Activated CD4-positive, alpha-beta memory T cell treated with anti-CD3 and anti-CD28 coated beads, Interleukin-2, amount 10 ng/mL, durations not matched to agents 7 days and 5 days (primary cell): Measurements from ENCODE around the gene SLC27A2. TPM values are rescaled to one million over a fixed set of nuclear protein-coding genes. Genes with fewer than 3 reads are reported as not detected.
"Not testable (repeated sequence)": the region's sequence is repeated elsewhere in the genome, so short reads cannot be mapped to it uniquely, and the experiment has no call there.

Experiments
- CTCF ChIA-PET: fragments of 350-600 bp; sonication (Branson Sonifier 250); formaldehyde crosslinking; loops from one replicate; lab custom pipeline; 2021; ENCODE audit warnings: antibody characterized with exemption, inconsistent platforms; lab: Charles Lee
- POLR2A ChIA-PET: fragments of 350-600 bp; sonication (Branson Sonifier 250); formaldehyde crosslinking; loops from one replicate; lab custom pipeline; 2021; ENCODE audit warnings: antibody characterized with exemption; lab: Charles Lee
- DNase-seq: peaks from one replicate; pipeline ENCODE4 v3.0.0-alpha.2; 2020
- H3K27ac Mint-ChIP-seq: one replicate; pipeline ENCODE4 v1.8.0; 2021; ENCODE audit warnings: mild to moderate bottlenecking, mixed read lengths
- H3K27me3 Mint-ChIP-seq: one replicate; pipeline ENCODE4 v1.8.0; 2021; ENCODE audit warnings: mixed read lengths
- H3K36me3 Mint-ChIP-seq: one replicate; pipeline ENCODE4 v1.8.0; 2021; ENCODE audit warnings: low read depth, mixed read lengths
- H3K4me1 Mint-ChIP-seq: one replicate; pipeline ENCODE4 v1.8.0; 2021; ENCODE audit warnings: mixed read lengths
- H3K4me3 Mint-ChIP-seq: one replicate; pipeline ENCODE4 v1.8.0; 2021; ENCODE audit warnings: mild to moderate bottlenecking, mixed read lengths
- H3K9me3 Mint-ChIP-seq: one replicate; pipeline ENCODE4 v1.8.0; 2021; ENCODE audit warnings: mixed read lengths
- total RNA-seq, 2 experiments: library from RNA; stranded (reverse); gene quantifications; one replicate each; pipeline ENCODE4 v1.2.3, GENCODE V29; 2021

The SLC27A2 gene
- total RNA-seq, 2 experiments from 2014 or later: 29.5 to 30.3 TPM

GRCh38 chr15:50166216-50166615, 15.8 kb upstream of the SLC27A2 start:
- peaks cover 6% of the 10 kb centered on the region for H3K27me3 Mint-ChIP-seq
- H3K36me3 Mint-ChIP-seq: peaks cover 6% of the 10 kb centered on the region
- DNase-seq: no peak
- no peak overlapping the region for H3K27ac Mint-ChIP-seq
- ChIA-PET POLR2A (no interaction called here), CTCF (no interaction called here)
- H3K4me1 Mint-ChIP-seq: peaks cover 1% of the 10 kb centered on the region
- no peak overlapping the region for H3K4me3 Mint-ChIP-seq
- peaks cover 4% of the 10 kb centered on the region for H3K9me3 Mint-ChIP-seq

- peaks cover 12% of the 10 kb centered on the region for H3K36me3 Mint-ChIP-seq
- ChIA-PET CTCF (no interaction called here), POLR2A (no interaction called here)
- peaks cover 7% of the 10 kb centered on the region for H3K9me3 Mint-ChIP-seq
- peaks cover 4% of the 10 kb centered on the region for H3K27me3 Mint-ChIP-seq
- H3K4me3 Mint-ChIP-seq: no peak overlapping the region
- H3K4me1 Mint-ChIP-seq: peaks cover 1% of the 10 kb centered on the region
- no peak overlapping the region for H3K27ac Mint-ChIP-seq
- no peak for DNase-seq
These were observed 14.9 kb upstream of the SLC27A2 start for GRCh38 chr15:50167110-50167509.

GRCh38 chr15:50168379-50168778, 13.6 kb upstream of the SLC27A2 start:
- DNase-seq: no peak
- H3K27ac Mint-ChIP-seq: no peak overlapping the region
- H3K27me3 Mint-ChIP-seq: no peaks in the 10 kb centered on the region
- H3K9me3 Mint-ChIP-seq: peaks cover 3% of the 10 kb centered on the region
- H3K4me3 Mint-ChIP-seq: no peak overlapping the region
- ChIA-PET POLR2A (no interaction called here), CTCF (interaction anchor here (1.0 kb wide), 1 partner anchor 148 kb away, joined by 4 read pairs; no protein-coding TSS in a partner anchor)
- H3K36me3 Mint-ChIP-seq: peaks cover 9% of the 10 kb centered on the region
- H3K4me1 Mint-ChIP-seq: peaks cover 1% of the 10 kb centered on the region

GRCh38 chr15:50168783-50169411, 13.1 kb upstream of the SLC27A2 start:
- Mint-ChIP-seq H3K4me1 (peaks cover 1% of the 10 kb centered on the region), H3K36me3 (peaks cover 12% of the 10 kb centered on the region), H3K27me3 (no peaks in the 10 kb centered on the region), H3K27ac (no peak overlapping the region), H3K4me3 (no peak overlapping the region), H3K9me3 (peaks cover 6% of the 10 kb centered on the region)
- ChIA-PET CTCF (interaction anchor here (1.0 kb wide), 2 partner anchors 14 to 147 kb away, joined by 3 to 4 read pairs; no protein-coding TSS in a partner anchor), POLR2A (no interaction called here)
- DNase-seq: no peak

- POLR2A ChIA-PET, DNase-seq, H3K4me3 Mint-ChIP-seq, H3K27me3 Mint-ChIP-seq, CTCF ChIA-PET, H3K27ac Mint-ChIP-seq: not testable (repeated sequence)
- Mint-ChIP-seq H3K36me3 (peaks cover 26% of the 10 kb centered on the region), H3K9me3 (peaks cover 17% of the 10 kb centered on the region), H3K4me1 (peaks cover 12% of the 10 kb centered on the region)
These were observed 9.6 kb upstream of the SLC27A2 start for GRCh38 chr15:50172360-50172895.

GRCh38 chr15:50176869-50177268, 5.1 kb upstream of the SLC27A2 start:
- DNase-seq: no peak
- H3K27me3 Mint-ChIP-seq: no peaks in the 10 kb centered on the region
- H3K27ac Mint-ChIP-seq: no peak overlapping the region
- peaks cover 17% of the 10 kb centered on the region for H3K36me3 Mint-ChIP-seq
- peaks cover 31% of the 10 kb centered on the region for H3K4me1 Mint-ChIP-seq
- CTCF ChIA-PET: interaction anchor here (0.6 kb wide), 1 partner anchor 300 kb away, joined by 3 read pairs; no protein-coding TSS in a partner anchor
- peaks cover 14% of the 10 kb centered on the region for H3K9me3 Mint-ChIP-seq
- POLR2A ChIA-PET: no interaction called here
- H3K4me3 Mint-ChIP-seq: no peak overlapping the region

GRCh38 chr15:50180091-50180490, 1.9 kb upstream of the SLC27A2 start:
- H3K27me3 Mint-ChIP-seq: no peaks in the 10 kb centered on the region
- H3K4me3 Mint-ChIP-seq: no peak overlapping the region
- POLR2A ChIA-PET: interaction anchor here (5.5 kb wide), 1 partner anchor 174 kb away, joined by 85 read pairs; the partner anchor contains the start of gene GABPB1
- CTCF ChIA-PET: interaction anchor here (1.7 kb wide), 1 partner anchor 136 kb away, joined by 8 read pairs; no protein-coding TSS in a partner anchor
- H3K9me3 Mint-ChIP-seq: peaks cover 4% of the 10 kb centered on the region
- peaks cover 8% of the 10 kb centered on the region for H3K36me3 Mint-ChIP-seq
- H3K27ac Mint-ChIP-seq: peak overlapping the region; percentile 38
- no peak for DNase-seq
- H3K4me1 Mint-ChIP-seq: peaks cover 52% of the 10 kb centered on the region

- CTCF ChIA-PET: interaction anchor here (0.8 to 1.7 kb wide), 2 partner anchors 135 to 173 kb away, joined by 3 to 8 read pairs; no protein-coding TSS in a partner anchor
- peaks cover 54% of the 10 kb centered on the region for H3K4me1 Mint-ChIP-seq
- peaks cover 5% of the 10 kb centered on the region for H3K36me3 Mint-ChIP-seq
- H3K27me3 Mint-ChIP-seq: no peaks in the 10 kb centered on the region
- POLR2A ChIA-PET: interaction anchor here (3.8 to 5.5 kb wide), 2 partner anchors 81 to 173 kb away, joined by 42 to 85 read pairs; partner anchors contain the start of gene GABPB1
- H3K4me3 Mint-ChIP-seq: no peak overlapping the region
- H3K9me3 Mint-ChIP-seq: no peaks in the 10 kb centered on the region
- peak overlapping the region; percentile 38 for H3K27ac Mint-ChIP-seq
- no peak for DNase-seq
These were observed 1.4 kb upstream of the SLC27A2 start for GRCh38 chr15:50180582-50180981.

- H3K27ac Mint-ChIP-seq: peak overlapping the region; percentile 50
- H3K4me3 Mint-ChIP-seq: peak overlapping the region; percentile 96
- H3K4me1 Mint-ChIP-seq: peaks cover 54% of the 10 kb centered on the region
- H3K9me3 Mint-ChIP-seq: no peaks in the 10 kb centered on the region
- ChIA-PET CTCF (interaction anchor here (0.6 to 4.2 kb wide), 10 partner anchors 48 to 1011 kb away, joined by 3 to 46 read pairs (median 4); partner anchors contain the start of gene GALK2), POLR2A (interaction anchor here (0.7 to 5.5 kb wide), 8 partner anchors 44 to 172 kb away, joined by 3 to 85 read pairs (median 10); partner anchors contain the start of gene GABPB1)
- H3K36me3 Mint-ChIP-seq: peaks cover 5% of the 10 kb centered on the region
- no peaks in the 10 kb centered on the region for H3K27me3 Mint-ChIP-seq
- DNase-seq: no peak
These were observed 611 bp upstream of the SLC27A2 start for GRCh38 chr15:50181201-50181968.

- POLR2A ChIA-PET: interaction anchor here (0.7 to 5.5 kb wide), 16 partner anchors 12 to 242 kb away, joined by 3 to 85 read pairs (median 4); partner anchors contain the start of genes GABPB1 and USP8
- Mint-ChIP-seq H3K36me3 (peaks cover 11% of the 10 kb centered on the region), H3K27ac (peak overlapping the region; percentile 85), H3K9me3 (no peaks in the 10 kb centered on the region), H3K4me3 (peak overlapping the region; percentile 96), H3K4me1 (peaks cover 53% of the 10 kb centered on the region), H3K27me3 (no peaks in the 10 kb centered on the region)
- DNase-seq: peak; percentile 65
- CTCF ChIA-PET: interaction anchor here (0.5 to 4.2 kb wide), 14 partner anchors 13 to 1012 kb away, joined by 3 to 46 read pairs (median 3); partner anchors contain the start of gene GALK2
These were observed 420 bp downstream of the SLC27A2 start for GRCh38 chr15:50182219-50183013.

GRCh38 chr15:50183112-50183794, 1.3 kb downstream of the SLC27A2 start:
- Mint-ChIP-seq H3K9me3 (no peaks in the 10 kb centered on the region), H3K36me3 (peaks cover 19% of the 10 kb centered on the region), H3K4me1 (peaks cover 61% of the 10 kb centered on the region), H3K27ac (peak overlapping the region; percentile 85), H3K4me3 (peak overlapping the region; percentile 96), H3K27me3 (no peaks in the 10 kb centered on the region)
- POLR2A ChIA-PET: interaction anchor here (0.7 to 5.5 kb wide), 18 partner anchors 11 to 705 kb away, joined by 3 to 85 read pairs (median 4); partner anchors contain the start of genes GABPB1 and USP8
- peak; percentile 46 for DNase-seq
- CTCF ChIA-PET: interaction anchor here (0.6 to 4.2 kb wide), 12 partner anchors 14 to 180 kb away, joined by 3 to 46 read pairs (median 3); no protein-coding TSS in a partner anchor
